IMR-90 (cell line): ENCODE measurements around the gene CHD6. TPM values are rescaled to one million over a fixed set of nuclear protein-coding genes. Genes with fewer than 3 reads are reported as not detected.

ENCODE experiments used
- ATAC-seq: fragments of 200-7000 bp; cut with Tn5 transposase; 2 replicates; pipeline ENCODE4 v1.9.1; 2020; ENCODE audit warnings: low read depth, mild to moderate bottlenecking, moderate library complexity
- BruUV-seq: library from RNA; stranded (reverse); fragments of 400-500 nt; replicated peaks from 2 replicates; lab custom pipeline; 2021; lab: Mats Ljungman, UMichigan
- CTCF ChIA-PET: fragments of 300-600 bp; formaldehyde crosslinking; extraction: SDS; loops from one replicate; lab custom pipeline; 2021; ENCODE audit warnings: antibody characterized with exemption; lab: Yijun Ruan, JAX
- POLR2A ChIA-PET: fragments of 300-600 bp; sonication (Branson Sonifier 250); formaldehyde crosslinking; loops from one replicate; lab custom pipeline; 2022; ENCODE audit warnings: antibody characterized with exemption; ENCODE audit not compliant: unreplicated experiment; lab: Charles Lee
- DNase-seq: peaks from one replicate; pipeline ENCODE4 v3.0.0; 2013
- H2AFZ ChIP-seq: replicated peaks from 2 replicates; pipeline ENCODE3; 2013; ENCODE audit warnings: low read length, mild to moderate bottlenecking; ENCODE audit not compliant: poor library complexity
- H2AK5ac ChIP-seq: 2 replicates; pipeline ENCODE4 v1.6.1; 2013; ENCODE audit warnings: low read depth, low read length, inconsistent platforms
- H2AK9ac ChIP-seq: replicated peaks from 2 replicates; pipeline ENCODE3; 2013; ENCODE audit warnings: mild to moderate bottlenecking, low read depth, low read length, moderate library complexity; ENCODE audit not compliant: poor library complexity
- H2BK120ac ChIP-seq: 2 replicates; pipeline ENCODE4 v1.6.1; 2013; ENCODE audit warnings: low read depth, low read length, inconsistent platforms
- H2BK15ac ChIP-seq: 3 replicates; pipeline ENCODE4 v1.6.1; 2013; ENCODE audit warnings: low read depth, low read length, inconsistent platforms
- H2BK20ac ChIP-seq: 2 replicates; pipeline ENCODE4 v1.6.1; 2013; ENCODE audit warnings: low read depth, mild to moderate bottlenecking, inconsistent platforms, low read length, moderate library complexity
- H2BK5ac ChIP-seq: 2 replicates; pipeline ENCODE4 v1.6.1; 2013; ENCODE audit warnings: mild to moderate bottlenecking, low read depth, low read length, inconsistent platforms; ENCODE audit not compliant: poor library complexity, severe bottlenecking
- H3K14ac ChIP-seq: replicated peaks from 2 replicates; pipeline ENCODE4 v1.6.1; 2013; ENCODE audit warnings: low read depth, low read length, inconsistent platforms
- H3K18ac ChIP-seq: 2 replicates; pipeline ENCODE4 v1.6.1; 2013; ENCODE audit warnings: low read depth, low read length, control low read depth
- H3K23ac ChIP-seq: 2 replicates; pipeline ENCODE4 v1.6.1; 2013; ENCODE audit warnings: low read depth, low read length, inconsistent platforms
- H3K27ac ChIP-seq: 2 replicates; pipeline ENCODE4 v1.5.1; 2013; ENCODE audit warnings: mild to moderate bottlenecking, control low read depth, low read length; ENCODE audit not compliant: insufficient read depth
- H3K27me3 ChIP-seq: 2 replicates; pipeline ENCODE4 v1.6.1; 2013; ENCODE audit warnings: low read length; ENCODE audit not compliant: control insufficient read depth, insufficient read depth
- H3K36me3 ChIP-seq: 2 replicates; pipeline ENCODE4 v1.6.1; 2013; ENCODE audit warnings: low read length, mixed read lengths; ENCODE audit not compliant: control insufficient read depth, insufficient read depth
- H3K4ac ChIP-seq: 2 replicates; pipeline ENCODE4 v1.6.1; 2013; ENCODE audit warnings: low read depth, low read length, inconsistent platforms
- H3K4me1 ChIP-seq: 2 replicates; pipeline ENCODE4 v1.6.1; 2013; ENCODE audit warnings: low read length, mixed read lengths; ENCODE audit not compliant: control insufficient read depth, insufficient read depth
- H3K4me2 ChIP-seq: 2 replicates; pipeline ENCODE4 v1.6.1; 2013; ENCODE audit warnings: low read depth, mild to moderate bottlenecking, control low read depth, low read length, moderate library complexity
- H3K4me3 ChIP-seq: 2 replicates; pipeline ENCODE4 v1.5.1; 2013; ENCODE audit warnings: low read depth, mild to moderate bottlenecking, control low read depth, low read length, moderate library complexity; ENCODE audit not compliant: insufficient read depth
- H3K56ac ChIP-seq: 2 replicates; pipeline ENCODE4 v1.6.1; 2013; ENCODE audit warnings: low read length, inconsistent platforms; ENCODE audit not compliant: insufficient read depth; ENCODE audit errors: extremely low read depth
- H3K79me1 ChIP-seq, 2 experiments: 2 replicates each; pipeline ENCODE4 v1.6.1; 2013; ENCODE audit warnings: low read length in 2 of 2, inconsistent platforms in 1 of 2, low read depth in 1 of 2
- H3K9ac ChIP-seq: 2 replicates; pipeline ENCODE4 v1.6.1; 2013; ENCODE audit warnings: low read depth, low read length, control low read depth
- H3K9me1 ChIP-seq: 2 replicates; pipeline ENCODE4 v1.6.1; 2013; ENCODE audit warnings: low read length, inconsistent platforms; ENCODE audit not compliant: insufficient read depth
- H3K9me3 ChIP-seq: 2 replicates; pipeline ENCODE4 v1.6.1; 2013; ENCODE audit warnings: low read length; ENCODE audit not compliant: control insufficient read depth, insufficient read depth
- H4K20me1 ChIP-seq: 2 replicates; pipeline ENCODE4 v1.6.1; 2013; ENCODE audit warnings: low read length, inconsistent platforms; ENCODE audit not compliant: insufficient read depth
- H4K5ac ChIP-seq: 2 replicates; pipeline ENCODE4 v1.6.1; 2013; ENCODE audit warnings: mild to moderate bottlenecking, low read depth, low read length, control low read depth
- H4K8ac ChIP-seq, 2 experiments: 2 replicates each; pipeline ENCODE4 v1.6.1; 2013; ENCODE audit warnings: low read depth in 2 of 2, low read length in 2 of 2, control low read depth in 1 of 2, inconsistent platforms in 1 of 2
- H4K91ac ChIP-seq: 2 replicates; pipeline ENCODE4 v1.6.1; 2013; ENCODE audit warnings: low read depth, low read length, inconsistent platforms; ENCODE audit not compliant: insufficient read depth
- MAFK ChIP-seq: IDR thresholded peaks from 2 replicates; pipeline ENCODE4 v1.6.1; 2012; ENCODE audit warnings: low read depth, low read length, improper control_type of control experiment
- POLR2A ChIP-seq: IDR thresholded peaks from 2 replicates; pipeline ENCODE4 v1.6.1; 2012; ENCODE audit warnings: mild to moderate bottlenecking, low read depth, low read length
- RAD21 ChIP-seq: IDR thresholded peaks from 2 replicates; pipeline ENCODE4 v1.6.1; 2012; ENCODE audit warnings: low read length, improper control_type of control experiment
- SMC3 ChIP-seq: fragments of 150-350 bp; IDR thresholded peaks from 2 replicates; pipeline ENCODE4 v1.6.1; 2016; ENCODE audit warnings: low read depth, mild to moderate bottlenecking, antibody characterized with exemption, low read length, moderate library complexity
- WGBS, 2 experiments: methylation state at CpG; one replicate each; pipeline versions ENCODE4 v1.1.5 to v1.1.7; 2013; ENCODE audit warnings: missing lambda C conversion rate in 2 of 2; ENCODE audit not compliant: insufficient read length in 1 of 2; ENCODE audit errors: extremely low coverage in 2 of 2; 5-methylcytosine and 5-hydroxymethylcytosine counted together
- dilution Hi-C: fragments of 300-500 bp; cut with HindIII; formaldehyde crosslinking; loops from one replicate; pipeline ENCODE4 v1.14.3; 2018; ENCODE audit warnings: low sequenced_read_pairs; ENCODE audit not compliant: unreplicated experiment
- in situ Hi-C: fragments of 300-500 bp; cut with MboI; formaldehyde crosslinking; loops from 3 replicates; pipeline ENCODE4 v1.14.3; 2019; ENCODE audit warnings: low sequenced_read_pairs, inconsistent platforms, mixed read lengths
- intact Hi-C: fragments of 100-400 bp; cut with micrococcal nuclease; formaldehyde crosslinking; loops from 2 replicates; pipeline ENCODE4 v1.10.0; 2022
- polyA plus RNA-seq, 3 experiments: library from polyadenylated mRNA; depleted of rRNA; stranded (reverse); fragments of >200 nt; gene quantifications; 2 replicates each; pipeline ENCODE4 v1.2.3, GENCODE V29; 2012; ENCODE audit warnings: low replicate concordance in 1 of 3
- total RNA-seq: library from RNA; depleted of rRNA; stranded (reverse); fragments of >200 nt; gene quantifications from 2 replicates; pipeline ENCODE4 v1.2.3, GENCODE V29; 2012
- TF ChIP-seq, protein P1 (sequence below): fragments of 150-350 bp; IDR thresholded peaks from 2 replicates; pipeline ENCODE4 v1.6.1; 2017; ENCODE audit warnings: mild to moderate bottlenecking, antibody characterized with exemption, low read length, low read depth
- TF ChIP-seq, protein P2 (sequence below): conservative IDR thresholded peaks from 2 replicates; pipeline ENCODE4 v1.5.1; 2012; ENCODE audit warnings: mild to moderate bottlenecking, low read depth, low read length, improper control_type of control experiment
- TF ChIP-seq, protein P3 (sequence below): fragments of 150-350 bp; IDR thresholded peaks from 2 replicates; pipeline ENCODE4 v1.6.1; 2016; ENCODE audit warnings: low read depth, mild to moderate bottlenecking, low read length, moderate library complexity, borderline replicate concordance

Gene CHD6
- total and polyA plus RNA-seq, 2 of the 4 experiments (the other 2 are of a cell fraction), result 8.8 to 26.7 TPM

DNA sequence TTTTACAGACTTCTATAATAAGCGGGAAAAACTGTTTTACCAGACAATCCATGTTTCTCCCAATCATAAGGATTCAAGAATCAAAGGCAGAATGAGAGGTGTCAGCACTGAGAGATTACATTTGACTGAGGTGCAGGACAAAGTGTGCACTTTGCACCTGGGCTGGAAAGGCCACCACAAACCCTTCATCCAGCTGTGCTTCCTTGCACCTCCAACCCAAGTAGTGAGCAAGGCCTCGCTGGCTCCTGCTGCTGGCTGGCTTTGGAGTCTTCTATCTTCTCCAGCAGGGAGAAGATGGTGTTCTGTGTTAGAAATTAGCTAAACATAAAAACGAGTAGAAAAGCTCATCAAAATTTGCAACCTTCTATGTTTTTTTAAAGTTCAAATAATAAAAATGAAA lies 77.7 kb downstream of the CHD6 start:
- CTCF ChIA-PET, result interaction anchor here (0.6 to 1.0 kb wide), 3 partner anchors 13 to 47 kb away, joined by 3 to 7 read pairs (median 3); no protein-coding TSS in a partner anchor
- Histone ChIP-seq H3K9ac (no peak overlapping the region), H4K5ac (no peak overlapping the region), H2AK5ac (no peak overlapping the region), H3K9me1 (peaks cover 10% of the 10 kb centered on the region; the same call in 1 of the 2 replicates), H3K27ac (no peak overlapping the region), H3K4me2 (no peak overlapping the region), H2BK5ac (no peak overlapping the region), H2AK9ac (no peak overlapping the region), H2BK20ac (no peak overlapping the region), H4K20me1 (peaks cover 7% of the 10 kb centered on the region; the same call in 1 of the 2 replicates), H4K91ac (no peak overlapping the region), H3K4me1 (no peaks in the 10 kb centered on the region), H3K36me3 (peaks cover 7% of the 10 kb centered on the region), H3K4me3 (no peak overlapping the region), H2AFZ (no peak overlapping the region), H3K27me3 (no peaks in the 10 kb centered on the region), H3K4ac (no peak overlapping the region), H3K9me3 (peaks cover 3% of the 10 kb centered on the region; the same call in 1 of the 2 replicates), H3K79me1 (peaks cover 24% of the 10 kb centered on the region in 2 experiments), H2BK15ac (no peak overlapping the region), H3K56ac (no peak overlapping the region), H3K14ac (no peak overlapping the region), H3K23ac (no peak overlapping the region), H4K8ac (no peak overlapping the region), H2BK120ac (no peak overlapping the region), H3K18ac (no peak overlapping the region)
- intact Hi-C loops, result no loop called here
- ATAC-seq (no peak), DNase-seq (no peak)
- POLR2A ChIA-PET, result no interaction called here
- BruUV-seq, result no TSS peak
- WGBS, 2 experiments, result no CpG with 5 or more reads among the region's 3 CpGs
- dilution Hi-C loops, result no loop called here
- TF ChIP-seq, protein P1, sequence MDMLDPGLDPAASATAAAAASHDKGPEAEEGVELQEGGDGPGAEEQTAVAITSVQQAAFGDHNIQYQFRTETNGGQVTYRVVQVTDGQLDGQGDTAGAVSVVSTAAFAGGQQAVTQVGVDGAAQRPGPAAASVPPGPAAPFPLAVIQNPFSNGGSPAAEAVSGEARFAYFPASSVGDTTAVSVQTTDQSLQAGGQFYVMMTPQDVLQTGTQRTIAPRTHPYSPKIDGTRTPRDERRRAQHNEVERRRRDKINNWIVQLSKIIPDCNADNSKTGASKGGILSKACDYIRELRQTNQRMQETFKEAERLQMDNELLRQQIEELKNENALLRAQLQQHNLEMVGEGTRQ, result no peak
- TF ChIP-seq, protein P2, sequence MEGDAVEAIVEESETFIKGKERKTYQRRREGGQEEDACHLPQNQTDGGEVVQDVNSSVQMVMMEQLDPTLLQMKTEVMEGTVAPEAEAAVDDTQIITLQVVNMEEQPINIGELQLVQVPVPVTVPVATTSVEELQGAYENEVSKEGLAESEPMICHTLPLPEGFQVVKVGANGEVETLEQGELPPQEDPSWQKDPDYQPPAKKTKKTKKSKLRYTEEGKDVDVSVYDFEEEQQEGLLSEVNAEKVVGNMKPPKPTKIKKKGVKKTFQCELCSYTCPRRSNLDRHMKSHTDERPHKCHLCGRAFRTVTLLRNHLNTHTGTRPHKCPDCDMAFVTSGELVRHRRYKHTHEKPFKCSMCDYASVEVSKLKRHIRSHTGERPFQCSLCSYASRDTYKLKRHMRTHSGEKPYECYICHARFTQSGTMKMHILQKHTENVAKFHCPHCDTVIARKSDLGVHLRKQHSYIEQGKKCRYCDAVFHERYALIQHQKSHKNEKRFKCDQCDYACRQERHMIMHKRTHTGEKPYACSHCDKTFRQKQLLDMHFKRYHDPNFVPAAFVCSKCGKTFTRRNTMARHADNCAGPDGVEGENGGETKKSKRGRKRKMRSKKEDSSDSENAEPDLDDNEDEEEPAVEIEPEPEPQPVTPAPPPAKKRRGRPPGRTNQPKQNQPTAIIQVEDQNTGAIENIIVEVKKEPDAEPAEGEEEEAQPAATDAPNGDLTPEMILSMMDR, result no peak
- TF ChIP-seq MAFK (no peak), POLR2A (no peak), SMC3 (no peak), RAD21 (no peak)
- TF ChIP-seq, protein P3, sequence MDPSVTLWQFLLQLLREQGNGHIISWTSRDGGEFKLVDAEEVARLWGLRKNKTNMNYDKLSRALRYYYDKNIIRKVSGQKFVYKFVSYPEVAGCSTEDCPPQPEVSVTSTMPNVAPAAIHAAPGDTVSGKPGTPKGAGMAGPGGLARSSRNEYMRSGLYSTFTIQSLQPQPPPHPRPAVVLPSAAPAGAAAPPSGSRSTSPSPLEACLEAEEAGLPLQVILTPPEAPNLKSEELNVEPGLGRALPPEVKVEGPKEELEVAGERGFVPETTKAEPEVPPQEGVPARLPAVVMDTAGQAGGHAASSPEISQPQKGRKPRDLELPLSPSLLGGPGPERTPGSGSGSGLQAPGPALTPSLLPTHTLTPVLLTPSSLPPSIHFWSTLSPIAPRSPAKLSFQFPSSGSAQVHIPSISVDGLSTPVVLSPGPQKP, result no peak
- in situ Hi-C loops, result no loop called here
